Breast epithelium (tissue), 4 donors: Measurements from ENCODE around the gene C17orf75. TPM values are rescaled to one million over a fixed set of nuclear protein-coding genes. Genes with fewer than 3 reads are reported as not detected.
A peak's percentile ranks its signal among the peaks of the same experiment; 100 is the strongest.

Experiments
- DNase-seq, 2 donors: peaks; one replicate each; pipeline ENCODE4 v3.0.0-alpha.2; 2019; ENCODE audit warnings: low spot score in 2 of 2
- H3K27ac ChIP-seq, 2 donors: fragments of 200-600 bp; sonication (generic) in 1 of 2; one replicate each; pipeline ENCODE4 v1.5.1; 2016 to 2019; ENCODE audit warnings: mild to moderate bottlenecking in 1 of 2
- H3K27me3 ChIP-seq, 2 donors: fragments of 200-600 bp; sonication (generic) in 1 of 2; one replicate each; pipeline versions ENCODE4 v1.5.1 to v1.6.0; 2017 to 2019; ENCODE audit warnings: control low read depth in 1 of 2, mild to moderate bottlenecking in 1 of 2
- H3K36me3 ChIP-seq: fragments of 200-600 bp; one replicate; pipeline ENCODE4 v1.5.1; 2019
- H3K4me1 ChIP-seq, 2 donors: fragments of 200-600 bp; sonication (generic); one replicate each; pipeline ENCODE4 v1.5.1; 2016 to 2019; ENCODE audit warnings: control low read depth in 1 of 2
- H3K4me3 ChIP-seq, 3 donors: fragments of 200-600 bp; sonication (generic); 1 replicate in 2 of 3; 2 replicates in 1 of 3; pipeline ENCODE4 v1.5.1; 2016 to 2019; ENCODE audit warnings: mild to moderate bottlenecking in 3 of 3, moderate library complexity in 2 of 3
- H3K9me3 ChIP-seq, 2 donors: fragments of 200-600 bp; sonication (generic) in 1 of 2; one replicate each; pipeline ENCODE4 v1.5.1; 2016 to 2019; ENCODE audit warnings: control low read depth in 1 of 2
- CTCF ChIP-seq, 3 donors: fragments of 450-650 bp; IDR thresholded peaks; one replicate each; pipeline ENCODE4 v1.5.1; 2016 to 2017; ENCODE audit warnings: antibody characterized with exemption in 3 of 3, mild to moderate bottlenecking in 3 of 3, moderate library complexity in 3 of 3
- POLR2A ChIP-seq: fragments of 450-650 bp; IDR thresholded peaks from one replicate; pipeline ENCODE4 v1.6.1; 2016; ENCODE audit warnings: antibody characterized with exemption, mild to moderate bottlenecking, moderate library complexity
- POLR2AphosphoS5 ChIP-seq, 3 donors: sonication (generic); formaldehyde crosslinking; IDR thresholded peaks; one replicate each; pipeline ENCODE4 v1.6.1; 2017; ENCODE audit warnings: antibody characterized with exemption in 3 of 3
- intact Hi-C: fragments of 100-400 bp; cut with DNase I; formaldehyde crosslinking; loops from one replicate; pipeline ENCODE4 v1.15.1; 2023; ENCODE audit warnings: low total_unique reads
- total RNA-seq, 3 donors: library from RNA; depleted of rRNA; stranded (reverse); fragments of >200 nt; gene quantifications; one replicate each; pipeline ENCODE4 v1.1.0, GENCODE V29; 2016

C17orf75 gene
- total RNA-seq, 3 donors from 2014 or later, result 11.5 to 16.5 (median 14.7) TPM

- no peak overlapping the region for H3K27ac ChIP-seq
- intact Hi-C loops, result no loop called here
These were observed 34.3 kb downstream of the C17orf75 start for GRCh38 chr17:32307658-32308057.

GRCh38 chr17:32305049-32305448, 36.9 kb downstream of the C17orf75 start:
- no peaks in the 10 kb centered on the region for H3K9me3 ChIP-seq
- no peak for TF ChIP-seq CTCF (IDR thresholded peaks at IDR 0.05)
- intact Hi-C loops, result no loop called here
- H3K36me3 ChIP-seq, result no peaks in the 10 kb centered on the region
- no peaks in the 10 kb centered on the region for H3K27me3 ChIP-seq
- H3K4me3 ChIP-seq, result no peak overlapping the region
- no peaks in the 10 kb centered on the region for H3K4me1 ChIP-seq
- H3K27ac ChIP-seq, result no peak overlapping the region
- DNase-seq, result no peak

More at GRCh38 chr17:32307658-32308057, 34.3 kb downstream of the C17orf75 start:
- Histone ChIP-seq H3K27me3 (no peaks in the 10 kb centered on the region), H3K4me1 (no peaks in the 10 kb centered on the region), H3K4me3 (no peak overlapping the region), H3K36me3 (no peaks in the 10 kb centered on the region), H3K9me3 (no peaks in the 10 kb centered on the region)
- TF ChIP-seq POLR2AphosphoS5 (IDR thresholded peaks at IDR 0.05) (no peak), CTCF (IDR thresholded peaks at IDR 0.05) (no peak), POLR2A (no peak)
- DNase-seq, result no peak

- no peak for DNase-seq
- H3K4me3 ChIP-seq, result no peak overlapping the region
- H3K27ac ChIP-seq, result no peak overlapping the region
- no peaks in the 10 kb centered on the region for H3K27me3 ChIP-seq
- H3K4me1 ChIP-seq, result no peaks in the 10 kb centered on the region
- no peaks in the 10 kb centered on the region for H3K36me3 ChIP-seq
- TF ChIP-seq POLR2AphosphoS5 (IDR thresholded peaks at IDR 0.05) (no peak), CTCF (IDR thresholded peaks at IDR 0.05) (no peak), POLR2A (no peak)
- intact Hi-C loops, result no loop called here
- H3K9me3 ChIP-seq, result no peaks in the 10 kb centered on the region
These were observed 38.1 kb downstream of the C17orf75 start for GRCh38 chr17:32303781-32304288.

- Histone ChIP-seq H3K36me3 (no peaks in the 10 kb centered on the region), H3K27ac (peak overlapping the region in 1 of 2 donors; percentile 48)
- DNase-seq, result no peak
These were observed 38.9 kb downstream of the C17orf75 start for GRCh38 chr17:32302860-32303649.

More at GRCh38 chr17:32302860-32303649, 38.9 kb downstream of the C17orf75 start:
- Histone ChIP-seq H3K4me3 (no peak overlapping the region), H3K4me1 (no peaks in the 10 kb centered on the region), H3K27me3 (no peaks in the 10 kb centered on the region), H3K9me3 (no peaks in the 10 kb centered on the region)
- TF ChIP-seq POLR2AphosphoS5 (IDR thresholded peaks at IDR 0.05) (no peak), CTCF (IDR thresholded peaks at IDR 0.05) (no peak), POLR2A (no peak)
- intact Hi-C loops, result no loop called here
